IPS-20b (cell line): ENCODE results near the gene ALG1.
"Not testable (repeated sequence)": the region's sequence is repeated elsewhere in the genome, so short reads cannot be mapped to it uniquely, and the experiment has no call there.

Experiments used
- H3K27ac ChIP-seq: one replicate; pipeline ENCODE4 v1.5.1; 2013; ENCODE audit warnings: low read length
- H3K27me3 ChIP-seq: 2 replicates; pipeline ENCODE4 v1.6.1; 2013; ENCODE audit warnings: mild to moderate bottlenecking, low read length, inconsistent platforms; ENCODE audit not compliant: insufficient read depth
- H3K36me3 ChIP-seq: 2 replicates; pipeline ENCODE4 v1.6.1; 2013; ENCODE audit warnings: low read depth, mild to moderate bottlenecking, inconsistent platforms, low read length, moderate library complexity; ENCODE audit not compliant: insufficient read depth
- H3K4me1 ChIP-seq: 2 replicates; pipeline ENCODE4 v1.6.1; 2013; ENCODE audit warnings: mild to moderate bottlenecking, control low read depth, inconsistent platforms, low read length, moderate library complexity; ENCODE audit not compliant: insufficient read depth
- H3K4me3 ChIP-seq: 2 replicates; pipeline ENCODE4 v1.5.1; 2013; ENCODE audit warnings: mild to moderate bottlenecking, low read length, inconsistent platforms
- H3K9ac ChIP-seq: 2 replicates; pipeline ENCODE4 v1.6.1; 2013; ENCODE audit warnings: low read depth, mild to moderate bottlenecking, inconsistent platforms, low read length, moderate library complexity
- H3K9me3 ChIP-seq: 2 replicates; pipeline ENCODE4 v1.6.1; 2013; ENCODE audit warnings: mild to moderate bottlenecking, low read depth, low read length, inconsistent platforms; ENCODE audit not compliant: insufficient read depth

Gene ALG1

GRCh38 chr16:5110933-5111332, 39.3 kb downstream of the ALG1 start:
- H3K36me3 ChIP-seq, H3K9ac ChIP-seq, H3K27me3 ChIP-seq, H3K27ac ChIP-seq, H3K4me1 ChIP-seq, H3K4me3 ChIP-seq, H3K9me3 ChIP-seq: not testable (repeated sequence)

DNA sequence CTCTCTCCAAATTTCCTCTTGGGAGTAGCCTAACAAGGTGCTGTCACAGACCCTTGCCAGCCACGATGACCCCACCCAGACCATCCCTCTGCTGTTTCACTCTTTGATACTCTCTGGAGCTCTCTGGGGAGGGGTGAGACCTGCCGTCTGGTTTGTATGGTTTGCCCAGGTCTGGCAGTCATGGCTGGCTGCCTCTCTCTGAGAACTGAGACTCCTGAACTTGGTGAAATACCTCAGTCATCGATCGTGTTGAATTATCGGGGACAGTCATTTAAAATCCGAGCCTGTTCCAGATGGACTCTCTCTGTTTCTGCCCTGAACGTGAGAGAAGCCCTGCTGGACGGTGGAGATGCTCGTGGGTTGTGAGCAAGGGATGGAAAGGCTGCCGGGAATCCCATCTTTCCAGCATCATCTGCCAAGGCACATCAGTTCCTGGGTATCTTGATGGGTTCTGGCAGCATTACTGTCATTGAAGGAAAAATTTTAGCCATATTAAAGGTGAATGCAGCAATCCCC, 45.2 kb downstream of the ALG1 start:
- not testable (repeated sequence) for H3K4me1 ChIP-seq, H3K36me3 ChIP-seq, H3K27me3 ChIP-seq, H3K27ac ChIP-seq, H3K9ac ChIP-seq, H3K9me3 ChIP-seq, H3K4me3 ChIP-seq

DNA sequence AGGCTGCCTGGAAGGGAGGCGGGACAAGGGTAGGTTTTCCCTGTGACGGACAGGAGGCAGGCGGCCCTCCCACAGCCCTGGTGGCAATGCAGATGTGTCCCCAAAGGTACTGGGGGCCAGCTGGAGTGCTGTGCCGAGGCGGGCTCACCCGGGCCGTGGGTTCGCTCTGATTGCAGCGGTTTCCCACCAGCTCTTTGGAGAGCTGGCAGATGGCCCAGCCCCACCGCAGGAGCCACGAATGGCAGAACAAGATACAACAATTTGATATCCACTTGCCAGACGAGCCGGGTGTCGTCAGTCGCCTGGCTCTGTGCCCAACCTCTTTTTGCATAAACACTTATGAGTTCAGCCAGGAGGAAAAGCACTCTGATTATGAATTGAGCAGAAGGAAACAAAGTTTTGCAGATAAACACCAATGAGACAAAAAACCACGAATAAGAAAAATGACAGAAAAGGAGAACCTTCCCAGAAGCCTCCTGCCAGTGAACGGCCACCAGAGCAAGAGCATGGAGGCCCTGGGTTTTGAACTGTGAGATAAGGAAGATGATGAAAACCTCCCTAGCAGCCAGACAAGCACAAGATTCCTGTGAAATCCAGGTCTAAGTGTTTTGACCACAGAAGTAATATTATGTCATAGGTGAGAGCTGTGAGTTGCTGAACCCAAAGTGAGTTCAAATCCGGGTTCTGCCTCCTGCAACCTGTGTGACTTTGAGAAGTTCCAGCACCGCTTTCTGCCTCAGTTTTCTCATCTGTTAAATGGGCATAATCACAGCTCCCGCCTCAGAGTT, 45.9 kb downstream of the ALG1 start:
- H3K36me3 ChIP-seq, H3K4me1 ChIP-seq, H3K4me3 ChIP-seq, H3K27me3 ChIP-seq, H3K27ac ChIP-seq, H3K9ac ChIP-seq, H3K9me3 ChIP-seq: not testable (repeated sequence)

GRCh38 chr16:5131467-5132004, 59.9 kb downstream of the ALG1 start:
- not testable (repeated sequence) for H3K4me3 ChIP-seq, H3K27me3 ChIP-seq, H3K27ac ChIP-seq, H3K9me3 ChIP-seq, H3K9ac ChIP-seq, H3K36me3 ChIP-seq, H3K4me1 ChIP-seq

DNA sequence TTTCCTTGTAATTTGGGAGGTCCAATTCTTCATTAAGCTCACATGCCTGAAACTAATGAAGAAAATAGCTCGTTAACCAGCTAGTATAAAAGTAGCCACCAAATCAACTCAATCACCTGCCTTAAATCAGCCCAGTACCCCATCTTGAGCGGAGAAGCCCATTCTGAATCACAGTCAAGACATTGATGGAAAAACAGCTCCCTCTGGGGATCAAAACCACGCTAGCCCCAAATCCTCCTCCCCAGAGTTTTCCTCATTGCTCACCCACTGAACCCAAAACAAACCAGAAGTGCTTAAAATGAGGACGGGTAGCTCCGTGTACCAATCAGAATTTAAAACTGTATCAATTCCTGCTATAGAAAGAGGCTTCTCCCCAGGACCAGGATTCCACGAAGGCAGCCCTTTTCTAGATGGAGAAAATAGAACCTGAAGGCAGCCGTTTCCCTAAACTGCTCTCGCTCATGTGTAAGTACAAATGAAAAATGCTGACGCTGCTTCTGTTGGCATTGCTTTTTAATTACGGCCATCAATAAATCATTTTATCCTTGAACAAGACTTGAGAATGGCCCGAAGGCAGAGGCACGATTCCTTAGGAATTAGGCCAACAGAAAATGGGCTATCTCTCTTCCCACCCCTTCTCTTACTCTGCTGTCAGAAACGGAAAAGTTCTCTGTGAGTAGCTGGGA, 61.4 kb downstream of the ALG1 start:
- H3K36me3 ChIP-seq, H3K27ac ChIP-seq: not testable (repeated sequence)

GRCh38 chr16:5134739-5135452, 63.3 kb downstream of the ALG1 start:
- H3K4me3 ChIP-seq: peak overlapping the region; percentile 8; the same call in 1 of the 2 replicates
- peak overlapping the region; percentile 35; the same call in 1 of the 2 replicates for H3K9ac ChIP-seq
- not testable (repeated sequence) for H3K36me3 ChIP-seq

More for the DNA sequence above, 61.4 kb downstream of the ALG1 start:
- H3K4me1 ChIP-seq, H3K4me3 ChIP-seq, H3K27me3 ChIP-seq, H3K9ac ChIP-seq, H3K9me3 ChIP-seq: not testable (repeated sequence)

More at GRCh38 chr16:5134739-5135452, 63.3 kb downstream of the ALG1 start:
- H3K27me3 ChIP-seq, H3K9me3 ChIP-seq, H3K4me1 ChIP-seq: not testable (repeated sequence)
- peak overlapping the region; percentile 67 for H3K27ac ChIP-seq
